ENCODE data around the gene NT5C2.

DNA sequence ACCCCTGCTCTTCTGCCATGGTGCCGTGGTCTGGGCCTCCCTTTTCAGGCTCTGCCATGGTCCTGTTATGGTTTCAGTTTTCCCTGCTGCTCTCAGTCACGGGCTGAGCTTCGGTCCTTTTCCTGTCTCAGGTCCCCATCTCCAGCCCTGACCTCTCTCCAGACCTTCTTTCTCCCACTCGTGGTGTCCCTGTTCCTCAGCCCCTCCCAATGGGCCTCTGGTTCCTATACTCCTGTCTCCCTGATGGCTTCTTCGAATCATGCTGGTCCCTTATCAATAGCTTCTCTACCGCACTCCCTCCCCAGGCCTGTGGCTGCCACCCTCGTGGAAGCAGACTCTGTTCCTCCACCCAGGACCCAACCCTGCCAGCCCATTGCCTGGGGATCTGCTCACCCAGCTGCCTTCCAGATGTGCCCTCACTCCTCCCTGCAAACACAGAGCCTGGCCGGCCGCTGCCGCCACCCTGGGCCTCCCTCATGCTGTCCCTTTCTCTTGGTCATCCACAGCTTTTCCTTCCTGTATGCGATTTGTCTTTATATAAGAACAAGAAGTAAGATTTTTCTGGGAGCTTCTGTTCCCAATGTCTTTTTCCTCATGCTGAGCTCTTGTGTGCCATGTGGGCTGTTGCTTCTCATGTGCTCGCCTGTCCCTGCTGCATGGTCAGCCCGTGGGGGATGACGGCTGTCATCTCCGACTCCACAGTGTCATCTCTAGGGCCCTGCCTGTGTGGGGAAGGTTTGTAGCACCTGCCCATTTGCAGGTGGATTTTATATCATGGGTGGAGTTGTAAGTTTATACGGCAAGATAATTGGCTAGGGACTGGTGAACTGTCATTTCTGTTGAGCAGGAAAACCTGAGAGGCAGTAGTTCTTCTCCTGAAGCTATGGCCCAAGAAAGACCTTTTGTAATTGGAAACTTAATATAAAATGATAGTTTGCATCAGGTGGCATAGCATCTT is 126.7 kb downstream of the NT5C2 start:
- TF ChIP-seq, protein P1, sequence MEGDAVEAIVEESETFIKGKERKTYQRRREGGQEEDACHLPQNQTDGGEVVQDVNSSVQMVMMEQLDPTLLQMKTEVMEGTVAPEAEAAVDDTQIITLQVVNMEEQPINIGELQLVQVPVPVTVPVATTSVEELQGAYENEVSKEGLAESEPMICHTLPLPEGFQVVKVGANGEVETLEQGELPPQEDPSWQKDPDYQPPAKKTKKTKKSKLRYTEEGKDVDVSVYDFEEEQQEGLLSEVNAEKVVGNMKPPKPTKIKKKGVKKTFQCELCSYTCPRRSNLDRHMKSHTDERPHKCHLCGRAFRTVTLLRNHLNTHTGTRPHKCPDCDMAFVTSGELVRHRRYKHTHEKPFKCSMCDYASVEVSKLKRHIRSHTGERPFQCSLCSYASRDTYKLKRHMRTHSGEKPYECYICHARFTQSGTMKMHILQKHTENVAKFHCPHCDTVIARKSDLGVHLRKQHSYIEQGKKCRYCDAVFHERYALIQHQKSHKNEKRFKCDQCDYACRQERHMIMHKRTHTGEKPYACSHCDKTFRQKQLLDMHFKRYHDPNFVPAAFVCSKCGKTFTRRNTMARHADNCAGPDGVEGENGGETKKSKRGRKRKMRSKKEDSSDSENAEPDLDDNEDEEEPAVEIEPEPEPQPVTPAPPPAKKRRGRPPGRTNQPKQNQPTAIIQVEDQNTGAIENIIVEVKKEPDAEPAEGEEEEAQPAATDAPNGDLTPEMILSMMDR (IDR thresholded peaks at IDR 0.05) = no peak
- no peak for TF ChIP-seq EP300 (IDR thresholded peaks at IDR 0.05)
- no peak for TF ChIP-seq POLR2A (IDR thresholded peaks at IDR 0.05)

Measured in sigmoid colon (tissue), 4 donors.